ENCODE data around the gene TRAT1.

DNA sequence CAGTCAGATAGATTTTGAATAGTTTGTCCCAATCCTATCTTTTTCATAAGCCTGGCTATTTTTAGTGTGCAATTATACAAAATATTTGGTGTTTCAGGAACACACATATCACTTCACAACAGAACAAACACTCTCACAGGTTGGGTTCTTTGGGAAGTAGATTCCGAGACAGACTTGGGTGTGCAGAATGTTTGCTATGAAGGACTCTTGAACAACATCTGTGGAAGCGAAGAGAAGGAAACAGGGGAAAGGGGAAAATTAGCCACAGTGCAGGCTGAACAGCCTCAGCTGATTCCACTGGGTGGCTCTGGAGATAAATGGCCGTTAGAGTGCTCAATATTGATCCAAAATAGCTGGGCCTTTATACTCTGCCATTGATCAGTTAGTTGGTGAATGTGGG is 69.2 kb downstream of the TRAT1 start:
- no peak for TF ChIP-seq SUZ12 (IDR thresholded peaks at IDR 0.05; ENCODE audit: extremely low read depth, insufficient read depth, insufficient read length)
- no peak for TF ChIP-seq ZNF274 (IDR thresholded peaks at IDR 0.05; ENCODE audit: low read depth, low read length)
- no peak for TF ChIP-seq YY1 (IDR thresholded peaks at IDR 0.05; ENCODE audit: insufficient read depth, insufficient read length)

Measured in NT2/D1 (cell line).